ENCODE data around the gene METTL22.

The METTL22 gene

GRCh38 chr16:8686031-8686621 lies 64.6 kb downstream of the METTL22 start:
- no peaks in the 10 kb centered on the region for H3F3A ChIP-seq (ENCODE audit: insufficient read depth)
- H3K9me3 ChIP-seq (ENCODE audit: insufficient read depth, low read length): peaks cover 21% of the 10 kb centered on the region
- no peak overlapping the region for H3K27ac ChIP-seq (ENCODE audit: low read depth, low read length)
- H4K20me1 ChIP-seq (ENCODE audit: low read depth, low read length): no peaks in the 10 kb centered on the region
- no peak overlapping the region for H3K4me3 ChIP-seq (ENCODE audit: insufficient read depth, low read length, poor library complexity, severe bottlenecking)
- no peaks in the 10 kb centered on the region for H3K79me2 ChIP-seq (ENCODE audit: insufficient read depth, low read length)
- H3K9me2 ChIP-seq (replicated peaks; ENCODE audit: insufficient read depth, low read length): no peaks in the 10 kb centered on the region
- H3K4me2 ChIP-seq (ENCODE audit: low read depth, low read length, poor library complexity, severe bottlenecking): no peak overlapping the region
- no peaks in the 10 kb centered on the region for H3K27me3 ChIP-seq (ENCODE audit: low read length)
- TF ChIP-seq EZH2phosphoT487 (conservative IDR thresholded peaks at IDR 0.05; ENCODE audit: low read length) (no peak), CTCF (IDR thresholded peaks at IDR 0.05; ENCODE audit: insufficient read depth, low read length, poor library complexity, severe bottlenecking) (no peak)
- H3K9ac ChIP-seq (ENCODE audit: low read length): no peak overlapping the region
- H2AFZ ChIP-seq (ENCODE audit: low read depth, low read length, severe bottlenecking): no peak overlapping the region
- no peaks in the 10 kb centered on the region for H3K36me3 ChIP-seq (ENCODE audit: low read length)

- no peak overlapping the region for H3K4me3 ChIP-seq (ENCODE audit: insufficient read depth, low read length, poor library complexity, severe bottlenecking)
- H2AFZ ChIP-seq (ENCODE audit: low read depth, low read length, severe bottlenecking): no peak overlapping the region
- peaks cover 23% of the 10 kb centered on the region for H3K9me3 ChIP-seq (ENCODE audit: insufficient read depth, low read length)
- H3K9ac ChIP-seq (ENCODE audit: low read length): no peak overlapping the region
- no peaks in the 10 kb centered on the region for H4K20me1 ChIP-seq (ENCODE audit: low read depth, low read length)
- TF ChIP-seq EZH2phosphoT487 (conservative IDR thresholded peaks at IDR 0.05; ENCODE audit: low read length) (no peak), CTCF (IDR thresholded peaks at IDR 0.05; ENCODE audit: insufficient read depth, low read length, poor library complexity, severe bottlenecking) (no peak)
- H3K4me2 ChIP-seq (ENCODE audit: low read depth, low read length, poor library complexity, severe bottlenecking): no peak overlapping the region
- no peaks in the 10 kb centered on the region for H3K36me3 ChIP-seq (ENCODE audit: low read length)
- H3K27ac ChIP-seq (ENCODE audit: low read depth, low read length): no peak overlapping the region
- no peaks in the 10 kb centered on the region for H3K27me3 ChIP-seq (ENCODE audit: low read length)
- no peaks in the 10 kb centered on the region for H3K9me2 ChIP-seq (replicated peaks; ENCODE audit: insufficient read depth, low read length)
- H3K79me2 ChIP-seq (ENCODE audit: insufficient read depth, low read length): no peaks in the 10 kb centered on the region
- H3F3A ChIP-seq (ENCODE audit: insufficient read depth): no peaks in the 10 kb centered on the region
Observed at GRCh38 chr16:8686879-8687278, 65.4 kb downstream of the METTL22 start.

DNA sequence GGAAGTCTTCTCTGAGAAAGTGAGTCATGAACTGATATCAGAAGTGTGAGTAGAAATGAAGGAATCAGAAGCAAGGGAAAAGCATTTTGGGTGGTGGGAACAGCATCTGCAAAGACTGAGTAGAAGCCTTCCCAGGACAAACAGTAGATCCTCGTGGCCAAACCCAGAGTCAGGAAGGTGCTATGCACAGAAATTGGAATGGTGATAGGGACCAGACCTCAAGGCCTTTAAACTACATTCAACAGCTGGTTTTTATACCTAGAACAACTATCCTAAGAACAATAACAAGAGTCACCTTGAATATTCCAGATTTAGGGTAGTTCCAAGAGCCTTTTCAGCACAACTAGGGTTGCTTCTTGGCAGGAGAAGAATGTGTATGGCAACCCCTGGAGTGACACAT lies 68.2 kb downstream of the METTL22 start:
- no peak overlapping the region for H2AFZ ChIP-seq (ENCODE audit: low read depth, low read length, severe bottlenecking)
- no peak overlapping the region for H3K4me2 ChIP-seq (ENCODE audit: low read depth, low read length, poor library complexity, severe bottlenecking)
- no peaks in the 10 kb centered on the region for H3K9me2 ChIP-seq (replicated peaks; ENCODE audit: insufficient read depth, low read length)
- no peaks in the 10 kb centered on the region for H3K79me2 ChIP-seq (ENCODE audit: insufficient read depth, low read length)
- H3K36me3 ChIP-seq (ENCODE audit: low read length): no peaks in the 10 kb centered on the region
- no peaks in the 10 kb centered on the region for H3F3A ChIP-seq (ENCODE audit: insufficient read depth)
- TF ChIP-seq CTCF (IDR thresholded peaks at IDR 0.05; ENCODE audit: insufficient read depth, low read length, poor library complexity, severe bottlenecking): no peak
- no peak for TF ChIP-seq EZH2phosphoT487 (conservative IDR thresholded peaks at IDR 0.05; ENCODE audit: low read length)
- no peak overlapping the region for H3K27ac ChIP-seq (ENCODE audit: low read depth, low read length)
- H3K4me3 ChIP-seq (ENCODE audit: insufficient read depth, low read length, poor library complexity, severe bottlenecking): no peak overlapping the region
- H3K27me3 ChIP-seq (ENCODE audit: low read length): no peaks in the 10 kb centered on the region
- H4K20me1 ChIP-seq (ENCODE audit: low read depth, low read length): no peaks in the 10 kb centered on the region
- H3K9ac ChIP-seq (ENCODE audit: low read length): no peak overlapping the region
- H3K9me3 ChIP-seq (ENCODE audit: insufficient read depth, low read length): peaks cover 23% of the 10 kb centered on the region
